ENCODE measurements around the gene PHEX. TPM values are rescaled to one million over a fixed set of nuclear protein-coding genes. Genes with fewer than 3 reads are reported as not detected.
A peak's percentile ranks its signal among the peaks of the same experiment; 100 is the strongest.

The PHEX gene
- polyA plus RNA-seq, 1 experiment, result 0.17 TPM

GRCh38 chrX:22177950-22178515 lies 145.9 kb downstream of the PHEX start:
- ChIA-PET CTCF (no interaction called here), POLR2A (no interaction called here)
- Histone ChIP-seq H3K4me3 (ENCODE audit: low read depth, low read length) (no peak overlapping the region), H3K36me3 (ENCODE audit: control insufficient read depth, insufficient read depth, low read length) (no peaks in the 10 kb centered on the region), H3K27me3 (ENCODE audit: control insufficient read depth, insufficient read depth, low read length) (no peaks in the 10 kb centered on the region)
- no peak for DNase-seq (ENCODE audit: low read depth)
- TF ChIP-seq, protein P1, sequence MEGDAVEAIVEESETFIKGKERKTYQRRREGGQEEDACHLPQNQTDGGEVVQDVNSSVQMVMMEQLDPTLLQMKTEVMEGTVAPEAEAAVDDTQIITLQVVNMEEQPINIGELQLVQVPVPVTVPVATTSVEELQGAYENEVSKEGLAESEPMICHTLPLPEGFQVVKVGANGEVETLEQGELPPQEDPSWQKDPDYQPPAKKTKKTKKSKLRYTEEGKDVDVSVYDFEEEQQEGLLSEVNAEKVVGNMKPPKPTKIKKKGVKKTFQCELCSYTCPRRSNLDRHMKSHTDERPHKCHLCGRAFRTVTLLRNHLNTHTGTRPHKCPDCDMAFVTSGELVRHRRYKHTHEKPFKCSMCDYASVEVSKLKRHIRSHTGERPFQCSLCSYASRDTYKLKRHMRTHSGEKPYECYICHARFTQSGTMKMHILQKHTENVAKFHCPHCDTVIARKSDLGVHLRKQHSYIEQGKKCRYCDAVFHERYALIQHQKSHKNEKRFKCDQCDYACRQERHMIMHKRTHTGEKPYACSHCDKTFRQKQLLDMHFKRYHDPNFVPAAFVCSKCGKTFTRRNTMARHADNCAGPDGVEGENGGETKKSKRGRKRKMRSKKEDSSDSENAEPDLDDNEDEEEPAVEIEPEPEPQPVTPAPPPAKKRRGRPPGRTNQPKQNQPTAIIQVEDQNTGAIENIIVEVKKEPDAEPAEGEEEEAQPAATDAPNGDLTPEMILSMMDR (IDR thresholded peaks at IDR 0.05; ENCODE audit: insufficient read depth, low read depth, low read length), result no peak

DNA sequence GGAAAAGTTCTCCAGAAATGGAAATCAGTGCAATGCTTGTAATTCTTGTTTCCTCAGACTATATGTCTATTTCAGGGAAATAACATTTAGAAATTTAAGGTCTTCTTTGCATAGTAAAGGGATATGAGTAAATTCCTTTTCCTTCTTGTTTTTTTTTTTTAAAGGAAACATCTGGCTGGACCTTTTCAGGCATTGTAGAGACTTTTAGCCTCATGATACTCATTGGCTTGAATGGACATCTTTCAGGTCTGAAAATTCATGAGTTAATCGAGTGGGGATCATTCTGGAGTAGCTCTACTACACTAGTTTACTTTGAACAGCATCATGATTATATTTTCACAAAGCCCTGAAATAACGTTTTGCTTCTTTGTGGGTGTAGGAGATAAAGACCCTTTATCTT lies 152.0 kb downstream of the PHEX start:
- no peak for DNase-seq (ENCODE audit: low read depth)
- TF ChIP-seq, protein P1 (IDR thresholded peaks at IDR 0.05; ENCODE audit: insufficient read depth, low read depth, low read length), result no peak
- ChIA-PET CTCF (interaction anchor here (1.0 kb wide), 1 partner anchor 9 kb away, joined by 3 read pairs; no protein-coding TSS in a partner anchor), POLR2A (no interaction called here)
- H3K4me3 ChIP-seq (ENCODE audit: low read depth, low read length), result no peak overlapping the region
- no peaks in the 10 kb centered on the region for H3K27me3 ChIP-seq (ENCODE audit: control insufficient read depth, insufficient read depth, low read length)
- H3K36me3 ChIP-seq (ENCODE audit: control insufficient read depth, insufficient read depth, low read length), result no peaks in the 10 kb centered on the region

DNA sequence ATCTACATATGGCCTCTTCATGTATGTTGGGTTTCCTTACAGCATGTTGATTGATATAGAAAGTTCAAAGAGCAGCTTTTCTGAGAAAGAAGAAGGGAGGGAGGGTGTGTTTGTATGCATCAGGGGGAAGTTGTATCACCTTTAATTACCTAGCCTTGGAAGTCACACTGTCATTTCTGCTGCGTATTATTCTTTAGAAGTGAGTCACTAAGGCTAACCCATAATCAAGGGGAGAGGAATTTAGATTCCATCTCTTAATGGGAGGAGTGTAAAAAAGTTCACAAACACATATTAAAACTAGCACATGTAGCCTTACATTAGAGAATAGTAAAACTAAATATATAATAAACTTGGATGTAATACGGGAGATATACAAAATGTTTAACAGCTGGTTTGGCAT lies 154.0 kb downstream of the PHEX start:
- POLR2A ChIA-PET, result no interaction called here
- H3K4me3 ChIP-seq (ENCODE audit: low read depth, low read length), result no peak overlapping the region
- TF ChIP-seq, protein P1 (IDR thresholded peaks at IDR 0.05; ENCODE audit: insufficient read depth, low read depth, low read length), result no peak
- CTCF ChIA-PET, result no interaction called here
- no peaks in the 10 kb centered on the region for H3K36me3 ChIP-seq (ENCODE audit: control insufficient read depth, insufficient read depth, low read length)
- no peak for DNase-seq (ENCODE audit: low read depth)
- H3K27me3 ChIP-seq (ENCODE audit: control insufficient read depth, insufficient read depth, low read length), result no peaks in the 10 kb centered on the region

DNA sequence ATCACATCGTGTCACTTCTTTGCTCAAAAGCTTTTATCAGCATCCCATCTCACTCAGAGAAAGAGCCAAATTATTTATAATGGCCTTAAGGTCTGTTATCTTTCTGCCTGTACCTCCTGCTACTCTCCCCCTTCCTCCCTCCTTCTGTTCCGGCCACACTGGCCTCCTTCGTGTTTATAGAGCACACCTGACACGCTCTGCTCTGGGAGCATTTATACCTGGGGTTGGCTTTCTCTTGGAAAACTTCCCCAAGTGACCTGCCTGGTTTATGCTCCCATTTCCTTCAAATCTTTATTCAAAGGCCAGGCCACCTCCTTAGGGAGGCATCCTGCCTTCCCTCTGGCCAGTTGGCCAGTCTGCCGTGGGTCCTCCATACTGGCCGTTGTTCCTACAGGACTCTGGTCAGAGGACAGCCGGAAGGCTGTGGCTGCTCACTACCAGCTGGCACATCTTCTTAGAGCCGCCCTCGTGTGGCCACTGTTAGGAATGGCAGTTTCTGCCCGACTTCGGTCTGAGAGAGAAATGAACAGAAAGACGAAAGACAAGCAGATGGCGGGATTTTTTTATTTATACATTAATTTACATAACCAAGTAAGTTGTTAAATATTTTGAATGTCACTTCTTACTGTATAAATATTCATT lies 160.4 kb downstream of the PHEX start:
- no peak for DNase-seq (ENCODE audit: low read depth)
- TF ChIP-seq, protein P1 (IDR thresholded peaks at IDR 0.05; ENCODE audit: insufficient read depth, low read depth, low read length), result peak; percentile 72
- CTCF ChIA-PET, result interaction anchor here (0.9 to 1.1 kb wide), 5 partner anchors 8 to 207 kb away, joined by 3 to 4 read pairs (median 3); no protein-coding TSS in a partner anchor
- Histone ChIP-seq H3K4me3 (ENCODE audit: low read depth, low read length) (no peak overlapping the region), H3K36me3 (ENCODE audit: control insufficient read depth, insufficient read depth, low read length) (no peaks in the 10 kb centered on the region), H3K27me3 (ENCODE audit: control insufficient read depth, insufficient read depth, low read length) (no peaks in the 10 kb centered on the region)
- POLR2A ChIA-PET, result no interaction called here

- POLR2A ChIA-PET, result no interaction called here
- Histone ChIP-seq H3K36me3 (ENCODE audit: control insufficient read depth, insufficient read depth, low read length) (no peaks in the 10 kb centered on the region), H3K27me3 (ENCODE audit: control insufficient read depth, insufficient read depth, low read length) (no peaks in the 10 kb centered on the region), H3K4me3 (ENCODE audit: low read depth, low read length) (no peak overlapping the region)
- DNase-seq (ENCODE audit: low read depth), result no peak
- TF ChIP-seq, protein P1 (IDR thresholded peaks at IDR 0.05; ENCODE audit: insufficient read depth, low read depth, low read length), result no peak
- CTCF ChIA-PET, result interaction anchor here (0.7 to 1.8 kb wide), 4 partner anchors 58 to 208 kb away, joined by 3 to 6 read pairs (median 4); no protein-coding TSS in a partner anchor
These were observed 161.9 kb downstream of the PHEX start for GRCh38 chrX:22193851-22194659.
